Keratinocyte (primary cell): ENCODE results near the gene RSAD1.

Experiments
- EZH2 ChIP-seq: IDR thresholded peaks from one replicate; pipeline ENCODE4 v1.6.1; 2012; ENCODE audit warnings: inconsistent platforms, mild to moderate bottlenecking, low read length, moderate library complexity
- TF ChIP-seq, protein P1 (sequence below), 3 experiments: IDR thresholded peaks in 1 of 3; conservative IDR thresholded peaks in 1 of 3; optimal IDR thresholded peaks in 1 of 3; 2 replicates in 2 of 3; 3 replicates in 1 of 3; pipeline versions ENCODE3 to v1.5.1; 2011; ENCODE audit warnings: low read length in 3 of 3, mild to moderate bottlenecking in 3 of 3, moderate library complexity in 2 of 3, control low read depth in 1 of 3, inconsistent platforms in 1 of 3; ENCODE audit not compliant: insufficient read depth in 2 of 3; ENCODE audit errors: extremely low read depth in 1 of 3

DNA sequence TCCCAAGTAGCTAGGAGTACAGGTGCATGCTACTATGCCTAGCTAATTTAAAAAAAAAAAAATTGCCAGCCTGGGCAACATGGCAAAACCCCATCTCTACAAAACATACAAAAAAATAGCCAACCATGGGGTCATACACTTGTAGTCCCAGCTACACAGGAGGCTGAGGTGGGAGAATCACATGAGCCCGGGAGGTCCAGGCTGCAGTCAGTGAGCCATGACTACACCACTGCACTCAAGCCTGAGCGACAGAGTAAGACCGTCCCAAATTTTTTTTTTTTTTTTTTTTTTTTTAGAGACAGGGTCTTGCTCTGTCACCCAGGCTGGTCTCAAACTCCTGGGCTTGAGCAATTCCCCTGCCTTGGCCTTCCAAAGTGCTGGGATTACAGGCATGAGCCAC lies 24.8 kb upstream of the RSAD1 start:
- TF ChIP-seq, protein P1, sequence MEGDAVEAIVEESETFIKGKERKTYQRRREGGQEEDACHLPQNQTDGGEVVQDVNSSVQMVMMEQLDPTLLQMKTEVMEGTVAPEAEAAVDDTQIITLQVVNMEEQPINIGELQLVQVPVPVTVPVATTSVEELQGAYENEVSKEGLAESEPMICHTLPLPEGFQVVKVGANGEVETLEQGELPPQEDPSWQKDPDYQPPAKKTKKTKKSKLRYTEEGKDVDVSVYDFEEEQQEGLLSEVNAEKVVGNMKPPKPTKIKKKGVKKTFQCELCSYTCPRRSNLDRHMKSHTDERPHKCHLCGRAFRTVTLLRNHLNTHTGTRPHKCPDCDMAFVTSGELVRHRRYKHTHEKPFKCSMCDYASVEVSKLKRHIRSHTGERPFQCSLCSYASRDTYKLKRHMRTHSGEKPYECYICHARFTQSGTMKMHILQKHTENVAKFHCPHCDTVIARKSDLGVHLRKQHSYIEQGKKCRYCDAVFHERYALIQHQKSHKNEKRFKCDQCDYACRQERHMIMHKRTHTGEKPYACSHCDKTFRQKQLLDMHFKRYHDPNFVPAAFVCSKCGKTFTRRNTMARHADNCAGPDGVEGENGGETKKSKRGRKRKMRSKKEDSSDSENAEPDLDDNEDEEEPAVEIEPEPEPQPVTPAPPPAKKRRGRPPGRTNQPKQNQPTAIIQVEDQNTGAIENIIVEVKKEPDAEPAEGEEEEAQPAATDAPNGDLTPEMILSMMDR (optimal IDR thresholded peaks at IDR 0.05 in 1 of 3, IDR thresholded peaks at IDR 0.05 in 1 of 3, conservative IDR thresholded peaks at IDR 0.05 in 1 of 3; ENCODE audit: extremely low read depth in 1 of 3, insufficient read depth in 2 of 3, low read length in 3 of 3), result no peak
- TF ChIP-seq EZH2, result no peak
